ENCODE measurements around the gene TTLL5. TPM values are rescaled to one million over a fixed set of nuclear protein-coding genes. Genes with fewer than 3 reads are reported as not detected.

The TTLL5 gene
- total and polyA plus RNA-seq, 9 of the 15 experiments (the other 6 are each of a cell fraction or from before 2014, with no cell fraction given): 4.1 to 18.9 (median 12.6) TPM

DNA sequence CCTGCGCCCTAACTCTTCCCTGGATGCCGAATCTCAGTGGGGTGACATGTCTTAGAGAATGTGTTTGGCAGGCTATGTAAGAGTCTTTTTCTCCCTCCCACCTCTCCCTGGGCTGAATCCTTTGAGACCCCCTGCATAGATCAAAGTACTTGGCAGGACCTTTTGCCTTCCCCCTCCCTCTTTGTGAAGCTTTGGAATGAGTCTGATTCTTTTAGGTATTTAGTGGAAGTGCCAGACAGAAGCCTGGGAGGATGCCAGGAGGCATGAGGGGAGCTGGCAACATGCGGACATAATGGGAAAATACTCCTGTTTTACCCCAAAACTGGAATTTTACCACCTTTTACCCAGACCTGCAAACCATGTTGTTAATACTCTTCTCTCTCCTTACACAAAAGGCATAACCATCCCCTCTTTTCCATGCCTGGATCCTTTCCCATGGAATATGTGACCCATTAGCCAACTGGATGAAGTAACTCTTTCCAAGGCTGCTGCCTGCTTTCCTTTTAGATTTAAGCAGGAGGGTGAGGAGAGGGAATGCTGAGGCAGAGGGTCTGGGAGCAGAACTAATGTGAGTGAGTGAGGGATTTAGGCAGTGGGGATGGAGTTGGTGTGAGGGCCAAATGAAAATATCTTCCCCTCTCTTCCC, 41.7 kb downstream of the TTLL5 start (continued):
- TF ChIP-seq, protein P1, sequence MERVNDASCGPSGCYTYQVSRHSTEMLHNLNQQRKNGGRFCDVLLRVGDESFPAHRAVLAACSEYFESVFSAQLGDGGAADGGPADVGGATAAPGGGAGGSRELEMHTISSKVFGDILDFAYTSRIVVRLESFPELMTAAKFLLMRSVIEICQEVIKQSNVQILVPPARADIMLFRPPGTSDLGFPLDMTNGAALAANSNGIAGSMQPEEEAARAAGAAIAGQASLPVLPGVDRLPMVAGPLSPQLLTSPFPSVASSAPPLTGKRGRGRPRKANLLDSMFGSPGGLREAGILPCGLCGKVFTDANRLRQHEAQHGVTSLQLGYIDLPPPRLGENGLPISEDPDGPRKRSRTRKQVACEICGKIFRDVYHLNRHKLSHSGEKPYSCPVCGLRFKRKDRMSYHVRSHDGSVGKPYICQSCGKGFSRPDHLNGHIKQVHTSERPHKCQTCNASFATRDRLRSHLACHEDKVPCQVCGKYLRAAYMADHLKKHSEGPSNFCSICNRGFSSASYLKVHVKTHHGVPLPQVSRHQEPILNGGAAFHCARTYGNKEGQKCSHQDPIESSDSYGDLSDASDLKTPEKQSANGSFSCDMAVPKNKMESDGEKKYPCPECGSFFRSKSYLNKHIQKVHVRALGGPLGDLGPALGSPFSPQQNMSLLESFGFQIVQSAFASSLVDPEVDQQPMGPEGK (CRISPR knock-in tag; IDR thresholded peaks at IDR 0.05; ENCODE audit: borderline replicate concordance): no peak

DNA sequence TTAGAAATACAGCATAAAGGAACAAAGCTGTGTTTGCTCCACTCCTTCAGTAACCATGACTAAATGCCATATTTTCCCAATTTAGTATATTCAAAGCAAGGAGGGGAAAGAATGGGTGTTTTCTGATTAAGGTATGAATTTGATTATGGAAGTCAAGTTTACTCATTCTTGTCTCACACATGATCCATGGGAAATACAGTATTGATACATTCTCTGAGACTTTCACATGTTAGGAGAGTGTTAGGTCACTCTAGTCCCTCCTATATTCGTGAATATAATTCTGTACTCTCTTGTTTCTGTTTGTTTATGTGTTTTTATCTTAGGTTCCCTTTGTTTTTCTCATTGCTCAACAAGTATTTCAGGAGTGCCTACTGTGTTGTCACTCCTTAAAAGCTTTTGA, 42.4 kb downstream of the TTLL5 start:
- intact Hi-C loops (cut with micrococcal nuclease) (loop anchor here (10.0 kb wide), 1 partner anchor 681 kb away; no protein-coding TSS in a partner anchor), in situ Hi-C loops (cut with MboI) (loop anchor here (25.0 kb wide), 1 partner anchor 684 kb away; the partner anchor contains the start of gene ESRRB)
- Histone ChIP-seq H3K27me3 (ENCODE audit: control insufficient read depth in 2 of 2, insufficient read depth in 2 of 2, low read length in 2 of 2) (no peaks in the 10 kb centered on the region), H2AFZ (ENCODE audit: low read depth, low read length) (no peak overlapping the region), H3K9me1 (ENCODE audit: control insufficient read depth, insufficient read depth, low read length) (no peaks in the 10 kb centered on the region), H3K4me3 (no peak overlapping the region), H3K27ac (ENCODE audit: extremely low read depth, low read depth, low read length) (no peak overlapping the region), H3K4me1 (replicated peaks in 1 of 2; ENCODE audit: control insufficient read depth in 2 of 2, insufficient read depth in 2 of 2, low read length in 2 of 2) (no peaks in the 10 kb centered on the region), H3K9me3 (replicated peaks; ENCODE audit: control insufficient read depth, insufficient read depth, low read depth, low read length) (no peaks in the 10 kb centered on the region), H3K79me2 (ENCODE audit: control insufficient read depth, insufficient read depth, low read length) (no peaks in the 10 kb centered on the region), H3K36me3 (ENCODE audit: control insufficient read depth, insufficient read depth, low read length) (peaks cover 15% of the 10 kb centered on the region; the same call in 1 of the 3 replicates), H3K4me2 (ENCODE audit: insufficient read depth, low read length) (no peak overlapping the region), H3K9ac (ENCODE audit: insufficient read depth in 1 of 2, low read depth in 2 of 2, low read length in 2 of 2) (no peak overlapping the region), H4K20me1 (replicated peaks; ENCODE audit: control insufficient read depth, insufficient read depth, low read length) (no peaks in the 10 kb centered on the region)
- CTCF ChIA-PET (ENCODE audit: low intra/inter-chr PET ratio): no interaction called here
- POLR2A ChIA-PET: no interaction called here
- no TSS peak for BruUV-seq (replicated peaks)
- TF ChIP-seq TFAM (CRISPR knock-in tag; conservative IDR thresholded peaks at IDR 0.05): no peak
- no peak for TF ChIP-seq KAT7 (CRISPR knock-in tag; IDR thresholded peaks at IDR 0.05; ENCODE audit: borderline replicate concordance)
- no peak for TF ChIP-seq ZNF316 (IDR thresholded peaks at IDR 0.05)
- TF ChIP-seq ZNF197 (CRISPR knock-in tag; IDR thresholded peaks at IDR 0.05; ENCODE audit: low read depth): no peak
- no peak for TF ChIP-seq SP2 (IDR thresholded peaks at IDR 0.05; ENCODE audit: extremely low read depth, low read depth, low read length, poor library complexity, severe bottlenecking)
- no peak for TF ChIP-seq TBP (optimal IDR thresholded peaks at IDR 0.05; ENCODE audit: low read depth, low read length)
- TF ChIP-seq, protein P2, sequence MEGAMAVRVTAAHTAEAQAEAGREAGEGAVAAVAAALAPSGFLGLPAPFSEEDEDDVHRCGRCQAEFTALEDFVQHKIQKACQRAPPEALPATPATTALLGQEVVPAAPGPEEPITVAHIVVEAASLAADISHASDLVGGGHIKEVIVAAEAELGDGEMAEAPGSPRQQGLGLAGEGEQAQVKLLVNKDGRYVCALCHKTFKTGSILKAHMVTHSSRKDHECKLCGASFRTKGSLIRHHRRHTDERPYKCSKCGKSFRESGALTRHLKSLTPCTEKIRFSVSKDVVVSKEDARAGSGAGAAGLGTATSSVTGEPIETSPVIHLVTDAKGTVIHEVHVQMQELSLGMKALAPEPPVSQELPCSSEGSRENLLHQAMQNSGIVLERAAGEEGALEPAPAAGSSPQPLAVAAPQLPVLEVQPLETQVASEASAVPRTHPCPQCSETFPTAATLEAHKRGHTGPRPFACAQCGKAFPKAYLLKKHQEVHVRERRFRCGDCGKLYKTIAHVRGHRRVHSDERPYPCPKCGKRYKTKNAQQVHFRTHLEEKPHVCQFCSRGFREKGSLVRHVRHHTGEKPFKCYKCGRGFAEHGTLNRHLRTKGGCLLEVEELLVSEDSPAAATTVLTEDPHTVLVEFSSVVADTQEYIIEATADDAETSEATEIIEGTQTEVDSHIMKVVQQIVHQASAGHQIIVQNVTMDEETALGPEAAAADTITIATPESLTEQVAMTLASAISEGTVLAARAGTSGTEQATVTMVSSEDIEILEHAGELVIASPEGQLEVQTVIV (CRISPR knock-in tag; IDR thresholded peaks at IDR 0.05; ENCODE audit: borderline replicate concordance): no peak
- TF ChIP-seq, protein P3, sequence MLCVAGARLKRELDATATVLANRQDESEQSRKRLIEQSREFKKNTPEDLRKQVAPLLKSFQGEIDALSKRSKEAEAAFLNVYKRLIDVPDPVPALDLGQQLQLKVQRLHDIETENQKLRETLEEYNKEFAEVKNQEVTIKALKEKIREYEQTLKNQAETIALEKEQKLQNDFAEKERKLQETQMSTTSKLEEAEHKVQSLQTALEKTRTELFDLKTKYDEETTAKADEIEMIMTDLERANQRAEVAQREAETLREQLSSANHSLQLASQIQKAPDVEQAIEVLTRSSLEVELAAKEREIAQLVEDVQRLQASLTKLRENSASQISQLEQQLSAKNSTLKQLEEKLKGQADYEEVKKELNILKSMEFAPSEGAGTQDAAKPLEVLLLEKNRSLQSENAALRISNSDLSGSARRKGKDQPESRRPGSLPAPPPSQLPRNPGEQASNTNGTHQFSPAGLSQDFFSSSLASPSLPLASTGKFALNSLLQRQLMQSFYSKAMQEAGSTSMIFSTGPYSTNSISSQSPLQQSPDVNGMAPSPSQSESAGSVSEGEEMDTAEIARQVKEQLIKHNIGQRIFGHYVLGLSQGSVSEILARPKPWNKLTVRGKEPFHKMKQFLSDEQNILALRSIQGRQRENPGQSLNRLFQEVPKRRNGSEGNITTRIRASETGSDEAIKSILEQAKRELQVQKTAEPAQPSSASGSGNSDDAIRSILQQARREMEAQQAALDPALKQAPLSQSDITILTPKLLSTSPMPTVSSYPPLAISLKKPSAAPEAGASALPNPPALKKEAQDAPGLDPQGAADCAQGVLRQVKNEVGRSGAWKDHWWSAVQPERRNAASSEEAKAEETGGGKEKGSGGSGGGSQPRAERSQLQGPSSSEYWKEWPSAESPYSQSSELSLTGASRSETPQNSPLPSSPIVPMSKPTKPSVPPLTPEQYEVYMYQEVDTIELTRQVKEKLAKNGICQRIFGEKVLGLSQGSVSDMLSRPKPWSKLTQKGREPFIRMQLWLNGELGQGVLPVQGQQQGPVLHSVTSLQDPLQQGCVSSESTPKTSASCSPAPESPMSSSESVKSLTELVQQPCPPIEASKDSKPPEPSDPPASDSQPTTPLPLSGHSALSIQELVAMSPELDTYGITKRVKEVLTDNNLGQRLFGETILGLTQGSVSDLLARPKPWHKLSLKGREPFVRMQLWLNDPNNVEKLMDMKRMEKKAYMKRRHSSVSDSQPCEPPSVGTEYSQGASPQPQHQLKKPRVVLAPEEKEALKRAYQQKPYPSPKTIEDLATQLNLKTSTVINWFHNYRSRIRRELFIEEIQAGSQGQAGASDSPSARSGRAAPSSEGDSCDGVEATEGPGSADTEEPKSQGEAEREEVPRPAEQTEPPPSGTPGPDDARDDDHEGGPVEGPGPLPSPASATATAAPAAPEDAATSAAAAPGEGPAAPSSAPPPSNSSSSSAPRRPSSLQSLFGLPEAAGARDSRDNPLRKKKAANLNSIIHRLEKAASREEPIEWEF (CRISPR knock-in tag; IDR thresholded peaks at IDR 0.05): no peak
- no peak for TF ChIP-seq ZNF134 (CRISPR knock-in tag; conservative IDR thresholded peaks at IDR 0.05)
- ATAC-seq: no peak
- no peak for FAIRE-seq
- WGBS (ENCODE audit: insufficient coverage, low coverage, missing lambda C conversion rate): 14% methylated on average over 1 of the region's 1 CpG
- DNase-seq (ENCODE audit: extremely low read depth in 1 of 4, low spot score in 3 of 4): no peak
